Mesendoderm (in vitro differentiated cells): ENCODE data around the gene KCND3.

Experiments
- DNase-seq: peaks from one replicate; pipeline ENCODE4 v3.0.0; 2013
- H2AK5ac ChIP-seq: 2 replicates; pipeline ENCODE4 v1.6.1; 2013; ENCODE audit warnings: low read length, inconsistent platforms
- H2BK120ac ChIP-seq: 2 replicates; pipeline ENCODE4 v1.6.1; 2013; ENCODE audit warnings: low read depth, mild to moderate bottlenecking, low read length, moderate library complexity, mixed read lengths
- H2BK15ac ChIP-seq: replicated peaks from 2 replicates; pipeline ENCODE4 v1.6.1; 2013; ENCODE audit warnings: low read depth, mild to moderate bottlenecking, moderate library complexity
- H2BK5ac ChIP-seq: 2 replicates; pipeline ENCODE4 v1.6.1; 2013; ENCODE audit warnings: low read length, inconsistent platforms
- H3K18ac ChIP-seq: 2 replicates; pipeline ENCODE4 v1.6.1; 2013; ENCODE audit warnings: mild to moderate bottlenecking, low read length, mixed read lengths
- H3K23ac ChIP-seq: one replicate; pipeline ENCODE4 v1.6.1; 2013; ENCODE audit warnings: low read length
- H3K27ac ChIP-seq: 2 replicates; pipeline ENCODE4 v1.5.1; 2013; ENCODE audit warnings: low read depth, mild to moderate bottlenecking, inconsistent platforms, low read length, moderate library complexity
- H3K27me3 ChIP-seq: 2 replicates; pipeline ENCODE4 v1.6.1; 2013; ENCODE audit warnings: low read length, control low read depth, mild to moderate bottlenecking, inconsistent platforms; ENCODE audit not compliant: insufficient read depth, poor library complexity
- H3K36me3 ChIP-seq: 2 replicates; pipeline ENCODE4 v1.6.1; 2013; ENCODE audit warnings: low read length, inconsistent platforms; ENCODE audit not compliant: control insufficient read depth, insufficient read depth
- H3K4ac ChIP-seq: one replicate; pipeline ENCODE4 v1.6.1; 2013; ENCODE audit warnings: low read depth, mild to moderate bottlenecking, low read length, moderate library complexity
- H3K4me1 ChIP-seq: 2 replicates; pipeline ENCODE4 v1.6.1; 2013; ENCODE audit warnings: low read depth, low read length, inconsistent platforms; ENCODE audit not compliant: control insufficient read depth
- H3K4me2 ChIP-seq: 2 replicates; pipeline ENCODE4 v1.6.1; 2013; ENCODE audit warnings: low read length
- H3K4me3 ChIP-seq: 2 replicates; pipeline ENCODE4 v1.5.1; 2013; ENCODE audit warnings: mild to moderate bottlenecking, low read length
- H3K56ac ChIP-seq: one replicate; pipeline ENCODE4 v1.6.1; 2013; ENCODE audit warnings: low read length
- H3K79me1 ChIP-seq: 2 replicates; pipeline ENCODE4 v1.6.1; 2013; ENCODE audit warnings: low read length, inconsistent platforms
- H3K79me2 ChIP-seq: 2 replicates; pipeline ENCODE4 v1.6.1; 2013; ENCODE audit warnings: mild to moderate bottlenecking, low read length; ENCODE audit not compliant: control insufficient read depth, insufficient read depth
- H3K9ac ChIP-seq: 2 replicates; pipeline ENCODE4 v1.6.1; 2013; ENCODE audit warnings: low read length, inconsistent platforms
- H4K5ac ChIP-seq: one replicate; pipeline ENCODE4 v1.6.1; 2013; ENCODE audit warnings: low read length
- H4K8ac ChIP-seq: one replicate; pipeline ENCODE4 v1.6.1; 2013; ENCODE audit warnings: low read depth, mild to moderate bottlenecking, control low read depth, low read length, moderate library complexity
- WGBS: extraction: QIAGEN DNeasy Blood & Tissue Kit; methylation state at CpG from one replicate; pipeline ENCODE4 v1.1.7; 2013; ENCODE audit warnings: low lambda C conversion rate, missing lambda C conversion rate; ENCODE audit not compliant: insufficient coverage; ENCODE audit errors: extremely low coverage; 5-methylcytosine and 5-hydroxymethylcytosine counted together

Gene KCND3

GRCh38 chr1:111762332-111762731, 227.1 kb downstream of the KCND3 start:
- H3K4ac ChIP-seq, result no peak overlapping the region
- H3K27me3 ChIP-seq, result no peaks in the 10 kb centered on the region
- H3K79me2 ChIP-seq, result peaks cover 5% of the 10 kb centered on the region
- no peak overlapping the region for H3K4me2 ChIP-seq
- no peak overlapping the region for H3K56ac ChIP-seq
- WGBS, result no CpG with 5 or more reads among the region's 2 CpGs
- no peak overlapping the region for H3K27ac ChIP-seq
- H2BK120ac ChIP-seq, result no peak overlapping the region
- H2AK5ac ChIP-seq, result no peak overlapping the region
- H3K18ac ChIP-seq, result no peak overlapping the region
- DNase-seq, result no peak
- H2BK15ac ChIP-seq, result no peak overlapping the region
- no peak overlapping the region for H2BK5ac ChIP-seq
- H3K36me3 ChIP-seq, result peaks cover 7% of the 10 kb centered on the region
- no peak overlapping the region for H3K4me3 ChIP-seq
- no peak overlapping the region for H4K8ac ChIP-seq
- H3K4me1 ChIP-seq, result no peaks in the 10 kb centered on the region
- H3K79me1 ChIP-seq, result peaks cover 4% of the 10 kb centered on the region
- no peak overlapping the region for H3K23ac ChIP-seq
- H4K5ac ChIP-seq, result no peak overlapping the region
- H3K9ac ChIP-seq, result no peak overlapping the region

GRCh38 chr1:111761717-111762116, 227.8 kb downstream of the KCND3 start:
- H2BK5ac ChIP-seq, result no peak overlapping the region
- WGBS, result no CpG with 5 or more reads among the region's 2 CpGs
- H2AK5ac ChIP-seq, result no peak overlapping the region
- peaks cover 4% of the 10 kb centered on the region for H3K79me1 ChIP-seq
- H3K56ac ChIP-seq, result no peak overlapping the region
- H3K18ac ChIP-seq, result no peak overlapping the region
- no peak for DNase-seq
- H4K5ac ChIP-seq, result no peak overlapping the region
- H3K36me3 ChIP-seq, result peaks cover 7% of the 10 kb centered on the region
- H2BK15ac ChIP-seq, result no peak overlapping the region
- H3K4me1 ChIP-seq, result no peaks in the 10 kb centered on the region
- peaks cover 11% of the 10 kb centered on the region for H3K79me2 ChIP-seq
- no peak overlapping the region for H3K4me3 ChIP-seq
- H4K8ac ChIP-seq, result no peak overlapping the region
- no peak overlapping the region for H3K23ac ChIP-seq
- no peak overlapping the region for H3K9ac ChIP-seq
- no peak overlapping the region for H3K4ac ChIP-seq
- no peak overlapping the region for H3K4me2 ChIP-seq
- no peak overlapping the region for H2BK120ac ChIP-seq
- H3K27ac ChIP-seq, result no peak overlapping the region
- H3K27me3 ChIP-seq, result no peaks in the 10 kb centered on the region

GRCh38 chr1:111758373-111758772, 231.1 kb downstream of the KCND3 start:
- H3K36me3 ChIP-seq, result peaks cover 3% of the 10 kb centered on the region
- no peak overlapping the region for H2BK5ac ChIP-seq
- no peaks in the 10 kb centered on the region for H3K27me3 ChIP-seq
- no peak overlapping the region for H2AK5ac ChIP-seq
- WGBS, result no CpG with 5 or more reads among the region's 2 CpGs
- H3K27ac ChIP-seq, result no peak overlapping the region
- H3K4me2 ChIP-seq, result no peak overlapping the region
- no peak overlapping the region for H2BK15ac ChIP-seq
- no peak overlapping the region for H3K9ac ChIP-seq
- H4K8ac ChIP-seq, result no peak overlapping the region
- no peak overlapping the region for H3K56ac ChIP-seq
- H3K4me3 ChIP-seq, result no peak overlapping the region
- peak; percentile 77 for DNase-seq
- H3K79me1 ChIP-seq, result peaks cover 4% of the 10 kb centered on the region
- no peak overlapping the region for H3K23ac ChIP-seq
- no peak overlapping the region for H4K5ac ChIP-seq
- H3K4ac ChIP-seq, result no peak overlapping the region
- no peak overlapping the region for H3K18ac ChIP-seq
- H3K4me1 ChIP-seq, result no peaks in the 10 kb centered on the region
- peaks cover 17% of the 10 kb centered on the region for H3K79me2 ChIP-seq
- H2BK120ac ChIP-seq, result no peak overlapping the region

GRCh38 chr1:111756124-111756513, 233.3 kb downstream of the KCND3 start:
- H3K27me3 ChIP-seq, result no peaks in the 10 kb centered on the region
- H3K27ac ChIP-seq, result peak overlapping the region; percentile 66
- peaks cover 2% of the 10 kb centered on the region for H3K36me3 ChIP-seq
- peak overlapping the region; percentile 11 for H3K4me2 ChIP-seq
- peak overlapping the region; percentile 73 for H3K4me3 ChIP-seq
- H3K79me1 ChIP-seq, result peaks cover 4% of the 10 kb centered on the region
- no peak overlapping the region for H2BK5ac ChIP-seq
- peak overlapping the region; percentile 95 for H3K56ac ChIP-seq
- H3K23ac ChIP-seq, result no peak overlapping the region
- peaks cover 17% of the 10 kb centered on the region for H3K79me2 ChIP-seq
- WGBS, result no CpG with 5 or more reads among the region's 35 CpGs
- H3K4me1 ChIP-seq, result no peaks in the 10 kb centered on the region
- DNase-seq, result no peak
- H3K18ac ChIP-seq, result peak overlapping the region; percentile 92
- peak overlapping the region; percentile 77 for H3K4ac ChIP-seq
- peak overlapping the region; percentile 88 for H3K9ac ChIP-seq
- H2BK15ac ChIP-seq, result no peak overlapping the region
- no peak overlapping the region for H4K5ac ChIP-seq
- no peak overlapping the region for H2AK5ac ChIP-seq
- H2BK120ac ChIP-seq, result peak overlapping the region; percentile 54
- peak overlapping the region; percentile 78 for H4K8ac ChIP-seq

GRCh38 chr1:111755331-111756123, 233.9 kb downstream of the KCND3 start, which contains the start of gene DDX20:
TSS of gene DDX20 (plus strand) at chr1:111755901. CDS start at chr1:111755925, 24 bp downstream.
- H2BK5ac ChIP-seq, result no peak within 1 kb of the TSS
- H4K8ac ChIP-seq, result peak within 1 kb of the TSS; percentile 78
- peaks cover 17% of the 10 kb centered on the region for H3K79me2 ChIP-seq
- peaks cover 4% of the 10 kb centered on the region for H3K79me1 ChIP-seq
- no CpG with 5 or more reads among the region's 67 CpGs for WGBS
- peak within 1 kb of the TSS; percentile 73 for H3K4me3 ChIP-seq
- DNase-seq, result peak; percentile 99
- H3K27me3 ChIP-seq, result no peaks in the 10 kb centered on the region
- H2BK120ac ChIP-seq, result peak within 1 kb of the TSS; percentile 54
- H2AK5ac ChIP-seq, result no peak within 1 kb of the TSS
- peak within 1 kb of the TSS; percentile 92 for H3K18ac ChIP-seq
- peak within 1 kb of the TSS; percentile 69 for H3K27ac ChIP-seq
- peak within 1 kb of the TSS; percentile 95 for H3K56ac ChIP-seq
- H3K9ac ChIP-seq, result peak within 1 kb of the TSS; percentile 88
- peak within 1 kb of the TSS; percentile 77 for H3K4ac ChIP-seq
- no peak within 1 kb of the TSS for H2BK15ac ChIP-seq
- H3K4me2 ChIP-seq, result peak within 1 kb of the TSS; percentile 31
- no peaks in the 10 kb centered on the region for H3K4me1 ChIP-seq
- H4K5ac ChIP-seq, result no peak within 1 kb of the TSS
- no peak within 1 kb of the TSS for H3K23ac ChIP-seq
- H3K36me3 ChIP-seq, result peaks cover 2% of the 10 kb centered on the region
